Ramos (cell line): Measurements from ENCODE around the gene SYDE1.

Source experiments
- in situ Hi-C: fragments of 300-500 bp; cut with MboI; formaldehyde crosslinking; loops from one replicate; pipeline ENCODE4 v1.14.3; 2022; ENCODE audit warnings: low sequenced_read_pairs; ENCODE audit not compliant: unreplicated experiment

SYDE1 gene

GRCh38 chr19:15123900-15124299 is 16.7 kb downstream of the SYDE1 start:
- in situ Hi-C loops: no loop called here

- in situ Hi-C loops: no loop called here
Observed at GRCh38 chr19:15124572-15125231, 17.5 kb downstream of the SYDE1 start.

- in situ Hi-C loops: no loop called here
Observed at GRCh38 chr19:15125232-15126067, 18.2 kb downstream of the SYDE1 start.

- in situ Hi-C loops: no loop called here
Observed at GRCh38 chr19:15126131-15126910, 19.1 kb downstream of the SYDE1 start.

- in situ Hi-C loops: no loop called here
Observed at GRCh38 chr19:15128162-15128770, 21.1 kb downstream of the SYDE1 start.

GRCh38 chr19:15129856-15130585 is 22.8 kb downstream of the SYDE1 start:
- in situ Hi-C loops: no loop called here

GRCh38 chr19:15136234-15136954 is 29.2 kb downstream of the SYDE1 start:
- in situ Hi-C loops: no loop called here

GRCh38 chr19:15137777-15138176 is 30.6 kb downstream of the SYDE1 start:
- in situ Hi-C loops: no loop called here

GRCh38 chr19:15138427-15138826 is 31.2 kb downstream of the SYDE1 start:
- in situ Hi-C loops: no loop called here

GRCh38 chr19:15141143-15141542 is 33.9 kb downstream of the SYDE1 start:
- in situ Hi-C loops: no loop called here

- in situ Hi-C loops: no loop called here
Observed at GRCh38 chr19:15142313-15142712, 35.1 kb downstream of the SYDE1 start.

GRCh38 chr19:15144046-15144646 is 36.9 kb downstream of the SYDE1 start:
- in situ Hi-C loops: no loop called here

GRCh38 chr19:15147090-15147489 is 39.9 kb downstream of the SYDE1 start:
- in situ Hi-C loops: no loop called here

- in situ Hi-C loops: loop anchor here (5.0 kb wide), 1 partner anchor 57 kb away; no protein-coding TSS in a partner anchor
Observed at GRCh38 chr19:15149737-15150136, 42.5 kb downstream of the SYDE1 start.

- in situ Hi-C loops: loop anchor here (5.0 kb wide), 1 partner anchor 62 kb away; no protein-coding TSS in a partner anchor
Observed at GRCh38 chr19:15154002-15154612, 46.9 kb downstream of the SYDE1 start.

GRCh38 chr19:15155296-15155695 is 48.1 kb downstream of the SYDE1 start:
- in situ Hi-C loops: no loop called here

GRCh38 chr19:15156391-15156790 is 49.2 kb downstream of the SYDE1 start:
- in situ Hi-C loops: no loop called here

GRCh38 chr19:15159251-15159650 is 52.0 kb downstream of the SYDE1 start:
- in situ Hi-C loops: no loop called here
